ENCODE data around the gene PILRA. TPM values are rescaled to one million over a fixed set of nuclear protein-coding genes. Genes with fewer than 3 reads are reported as not detected.

The PILRA gene
- total and polyA plus RNA-seq, 2 of the 13 experiments (the other 11 are each of a cell fraction or from before 2014, with no cell fraction given): 0.13 to 1.3 TPM

DNA sequence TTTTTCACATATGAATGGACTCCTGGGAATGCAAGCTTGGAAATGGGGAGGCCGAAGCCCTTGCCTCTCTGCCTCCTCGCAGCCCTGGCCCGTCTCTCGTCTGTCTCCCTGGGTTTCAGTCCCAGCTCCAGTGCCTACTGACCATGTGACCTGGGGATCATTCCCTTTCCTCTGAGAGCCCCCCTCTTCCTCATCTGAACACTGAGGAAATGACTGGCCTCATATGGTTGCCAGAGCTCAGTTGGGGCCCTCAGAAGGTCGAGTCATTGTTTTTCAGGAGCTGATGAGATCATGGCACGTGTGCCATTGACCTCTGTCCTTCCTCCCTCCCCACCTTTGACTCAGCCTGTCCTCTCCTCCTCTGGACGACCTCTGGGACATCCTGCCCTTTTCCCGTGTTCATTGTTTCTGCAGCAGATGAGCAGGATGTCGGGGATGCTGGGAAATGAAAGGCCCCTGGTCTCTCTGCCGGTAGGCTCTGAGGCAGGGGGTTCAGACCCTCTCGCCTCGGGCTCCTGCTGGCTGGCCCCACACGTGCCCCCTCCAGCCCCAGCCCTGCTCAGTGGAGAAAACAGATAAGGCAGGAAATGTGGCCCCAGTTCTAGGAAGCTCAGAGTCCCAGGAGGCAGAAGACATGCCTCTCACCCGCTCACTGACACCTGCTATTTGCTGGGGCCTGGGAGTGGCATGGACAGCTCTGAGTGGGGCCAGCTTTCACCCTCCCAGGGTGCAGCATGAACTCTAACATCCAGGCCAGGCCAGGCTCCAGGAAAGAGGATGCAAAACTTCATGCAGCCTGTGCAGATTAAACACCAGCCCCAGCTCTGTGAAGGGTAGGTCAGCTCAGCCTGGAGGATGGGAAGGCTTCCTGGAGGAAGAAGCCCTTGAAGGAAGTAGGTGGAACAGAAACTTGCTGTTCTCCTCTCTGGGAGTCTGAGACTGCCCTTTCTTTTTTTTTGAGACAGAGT lies 71.3 kb downstream of the PILRA start (continued):
- TF ChIP-seq, protein P1, sequence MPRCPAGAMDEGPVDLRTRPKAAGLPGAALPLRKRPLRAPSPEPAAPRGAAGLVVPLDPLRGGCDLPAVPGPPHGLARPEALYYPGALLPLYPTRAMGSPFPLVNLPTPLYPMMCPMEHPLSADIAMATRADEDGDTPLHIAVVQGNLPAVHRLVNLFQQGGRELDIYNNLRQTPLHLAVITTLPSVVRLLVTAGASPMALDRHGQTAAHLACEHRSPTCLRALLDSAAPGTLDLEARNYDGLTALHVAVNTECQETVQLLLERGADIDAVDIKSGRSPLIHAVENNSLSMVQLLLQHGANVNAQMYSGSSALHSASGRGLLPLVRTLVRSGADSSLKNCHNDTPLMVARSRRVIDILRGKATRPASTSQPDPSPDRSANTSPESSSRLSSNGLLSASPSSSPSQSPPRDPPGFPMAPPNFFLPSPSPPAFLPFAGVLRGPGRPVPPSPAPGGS (CRISPR knock-in tag; IDR thresholded peaks at IDR 0.05): no peak
- TF ChIP-seq RFX3 (CRISPR knock-in tag; IDR thresholded peaks at IDR 0.05) (no peak), DNMT3B (CRISPR knock-in tag; conservative IDR thresholded peaks at IDR 0.05) (peak; percentile 79), ATF7 (IDR thresholded peaks at IDR 0.05) (peak; percentile 93), ATF7 (CRISPR knock-in tag; IDR thresholded peaks at IDR 0.05) (peak; percentile 100), ZNF510 (CRISPR knock-in tag; IDR thresholded peaks at IDR 0.05; ENCODE audit: low read depth) (no peak), SPEN (CRISPR knock-in tag; IDR thresholded peaks at IDR 0.05; ENCODE audit: low read depth) (peak; percentile 83), ZNF674 (CRISPR knock-in tag; IDR thresholded peaks at IDR 0.05; ENCODE audit: low read depth) (no peak), THYN1 (CRISPR knock-in tag; IDR thresholded peaks at IDR 0.05; ENCODE audit: borderline replicate concordance, low read depth) (0 out of 2 replicates have a peak, but pooled peaks have one; percentile 76), PITX1 (CRISPR knock-in tag; IDR thresholded peaks at IDR 0.05) (peak; percentile 64; the same call in 1 of the 2 replicates), STAG1 (CRISPR knock-in tag; IDR thresholded peaks at IDR 0.05) (no peak), MTF1 (CRISPR knock-in tag; IDR thresholded peaks at IDR 0.05) (no peak), ESRRA (CRISPR knock-in tag; IDR thresholded peaks at IDR 0.05; ENCODE audit: low read depth) (peak; percentile 100), ZNF282 (IDR thresholded peaks at IDR 0.05; ENCODE audit: partially characterized antibody) (no peak), SCMH1 (CRISPR knock-in tag; IDR thresholded peaks at IDR 0.05; ENCODE audit: borderline replicate concordance) (no peak), CCAR2 (optimal IDR thresholded peaks at IDR 0.05; ENCODE audit: low read depth, low read length) (no peak), ARNTL (CRISPR knock-in tag; IDR thresholded peaks at IDR 0.05) (peak; percentile 96), SRSF4 (IDR thresholded peaks at IDR 0.05; ENCODE audit: low read depth, low read length, poor library complexity, severe bottlenecking) (no peak), ZNF766 (CRISPR knock-in tag; IDR thresholded peaks at IDR 0.05; ENCODE audit: borderline replicate concordance) (no peak), ZFP1 (CRISPR knock-in tag; IDR thresholded peaks at IDR 0.05) (no peak), ZSCAN20 (CRISPR knock-in tag; IDR thresholded peaks at IDR 0.05; ENCODE audit: borderline replicate concordance) (no peak)
- TF ChIP-seq, protein P2, sequence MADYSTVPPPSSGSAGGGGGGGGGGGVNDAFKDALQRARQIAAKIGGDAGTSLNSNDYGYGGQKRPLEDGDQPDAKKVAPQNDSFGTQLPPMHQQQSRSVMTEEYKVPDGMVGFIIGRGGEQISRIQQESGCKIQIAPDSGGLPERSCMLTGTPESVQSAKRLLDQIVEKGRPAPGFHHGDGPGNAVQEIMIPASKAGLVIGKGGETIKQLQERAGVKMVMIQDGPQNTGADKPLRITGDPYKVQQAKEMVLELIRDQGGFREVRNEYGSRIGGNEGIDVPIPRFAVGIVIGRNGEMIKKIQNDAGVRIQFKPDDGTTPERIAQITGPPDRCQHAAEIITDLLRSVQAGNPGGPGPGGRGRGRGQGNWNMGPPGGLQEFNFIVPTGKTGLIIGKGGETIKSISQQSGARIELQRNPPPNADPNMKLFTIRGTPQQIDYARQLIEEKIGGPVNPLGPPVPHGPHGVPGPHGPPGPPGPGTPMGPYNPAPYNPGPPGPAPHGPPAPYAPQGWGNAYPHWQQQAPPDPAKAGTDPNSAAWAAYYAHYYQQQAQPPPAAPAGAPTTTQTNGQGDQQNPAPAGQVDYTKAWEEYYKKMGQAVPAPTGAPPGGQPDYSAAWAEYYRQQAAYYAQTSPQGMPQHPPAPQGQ (CRISPR knock-in tag; IDR thresholded peaks at IDR 0.05; ENCODE audit: borderline replicate concordance): no peak
- TF ChIP-seq, protein P3, sequence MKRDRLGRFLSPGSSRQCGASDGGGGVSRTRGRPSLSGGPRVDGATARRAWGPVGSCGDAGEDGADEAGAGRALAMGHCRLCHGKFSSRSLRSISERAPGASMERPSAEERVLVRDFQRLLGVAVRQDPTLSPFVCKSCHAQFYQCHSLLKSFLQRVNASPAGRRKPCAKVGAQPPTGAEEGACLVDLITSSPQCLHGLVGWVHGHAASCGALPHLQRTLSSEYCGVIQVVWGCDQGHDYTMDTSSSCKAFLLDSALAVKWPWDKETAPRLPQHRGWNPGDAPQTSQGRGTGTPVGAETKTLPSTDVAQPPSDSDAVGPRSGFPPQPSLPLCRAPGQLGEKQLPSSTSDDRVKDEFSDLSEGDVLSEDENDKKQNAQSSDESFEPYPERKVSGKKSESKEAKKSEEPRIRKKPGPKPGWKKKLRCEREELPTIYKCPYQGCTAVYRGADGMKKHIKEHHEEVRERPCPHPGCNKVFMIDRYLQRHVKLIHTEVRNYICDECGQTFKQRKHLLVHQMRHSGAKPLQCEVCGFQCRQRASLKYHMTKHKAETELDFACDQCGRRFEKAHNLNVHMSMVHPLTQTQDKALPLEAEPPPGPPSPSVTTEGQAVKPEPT (CRISPR knock-in tag; IDR thresholded peaks at IDR 0.05; ENCODE audit: low read depth): 0 out of 2 replicates have a peak, but pooled peaks have one; percentile 48
- TF ChIP-seq, protein P4, sequence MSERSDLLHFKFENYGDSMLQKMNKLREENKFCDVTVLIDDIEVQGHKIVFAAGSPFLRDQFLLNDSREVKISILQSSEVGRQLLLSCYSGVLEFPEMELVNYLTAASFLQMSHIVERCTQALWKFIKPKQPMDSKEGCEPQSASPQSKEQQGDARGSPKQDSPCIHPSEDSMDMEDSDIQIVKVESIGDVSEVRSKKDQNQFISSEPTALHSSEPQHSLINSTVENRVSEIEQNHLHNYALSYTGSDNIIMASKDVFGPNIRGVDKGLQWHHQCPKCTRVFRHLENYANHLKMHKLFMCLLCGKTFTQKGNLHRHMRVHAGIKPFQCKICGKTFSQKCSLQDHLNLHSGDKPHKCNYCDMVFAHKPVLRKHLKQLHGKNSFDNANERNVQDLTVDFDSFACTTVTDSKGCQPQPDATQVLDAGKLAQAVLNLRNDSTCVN (CRISPR knock-in tag; IDR thresholded peaks at IDR 0.05; ENCODE audit: borderline replicate concordance): peak; percentile 54; the same call in 1 of the 2 replicates

All from HepG2 (cell line).